8988T (cell line): Measurements from ENCODE around the gene TMC8.
A peak's percentile ranks its signal among the peaks of the same experiment; 100 is the strongest.

Source experiments
- DNase-seq: peaks from one replicate; pipeline ENCODE4 v3.0.0; 2011

TMC8 gene

GRCh38 chr17:78124081-78124835, 6.3 kb upstream of the TMC8 start:
- DNase-seq: no peak

- no peak for DNase-seq
Measured at GRCh38 chr17:78124836-78125137, 5.8 kb upstream of the TMC8 start.

GRCh38 chr17:78125138-78125913, 5.2 kb upstream of the TMC8 start:
- DNase-seq: no peak

- DNase-seq: no peak
Measured at GRCh38 chr17:78125976-78126894, 4.3 kb upstream of the TMC8 start.

GRCh38 chr17:78126895-78127238, 3.7 kb upstream of the TMC8 start:
- no peak for DNase-seq

- DNase-seq: no peak
Measured at GRCh38 chr17:78127239-78127887, 3.2 kb upstream of the TMC8 start.

GRCh38 chr17:78127888-78128550, 2.6 kb upstream of the TMC8 start:
- no peak for DNase-seq

GRCh38 chr17:78128551-78129350, 1.8 kb upstream of the TMC8 start, which contains the start of gene TMC6:
Gene TMC6, minus strand, starts transcription at chr17:78128755. Its CDS starts 1,923 bp downstream, at chr17:78126832.
- peak; percentile 83 for DNase-seq

GRCh38 chr17:78129351-78130089, 1.1 kb upstream of the TMC8 start:
- DNase-seq: no peak

- no peak for DNase-seq
Measured at GRCh38 chr17:78130090-78130436, 508 bp upstream of the TMC8 start.

GRCh38 chr17:78131172-78132083, 857 bp downstream of the TMC8 start:
- no peak for DNase-seq

- no peak for DNase-seq
Measured at GRCh38 chr17:78132084-78132676, 1.6 kb downstream of the TMC8 start.

- DNase-seq: no peak
Measured at GRCh38 chr17:78132767-78133178, 2.2 kb downstream of the TMC8 start.

GRCh38 chr17:78133179-78133951, 2.8 kb downstream of the TMC8 start:
- no peak for DNase-seq

- peak; percentile 83 for DNase-seq
Measured at GRCh38 chr17:78133971-78134898, 3.7 kb downstream of the TMC8 start.

GRCh38 chr17:78134899-78135385, 4.4 kb downstream of the TMC8 start:
- DNase-seq: no peak

- DNase-seq: no peak
Measured at GRCh38 chr17:78135858-78136500, 5.4 kb downstream of the TMC8 start.
